MM.1S (cell line): ENCODE results near the gene SHD.
"Not testable (repeated sequence)": the region's sequence is repeated elsewhere in the genome, so short reads cannot be mapped to it uniquely, and the experiment has no call there.

Experiments used
- DNase-seq: peaks from one replicate; pipeline ENCODE4 v3.0.0-alpha.2; 2015
- H2AFZ ChIP-seq: fragments of 300-600 bp; sonication (generic); 2 replicates; pipeline ENCODE4 v1.6.0; 2016; ENCODE audit warnings: antibody characterized with exemption, low read length
- H3F3A ChIP-seq: fragments of 300-600 bp; sonication (generic); 2 replicates; pipeline ENCODE4 v1.6.1; 2016; ENCODE audit warnings: mild to moderate bottlenecking, antibody characterized with exemption, low read length, moderate library complexity, mixed read lengths; ENCODE audit not compliant: insufficient read depth
- H3K27ac ChIP-seq: fragments of 300-600 bp; sonication (generic); 2 replicates; pipeline ENCODE4 v1.5.1; 2016; ENCODE audit warnings: mild to moderate bottlenecking, low read length
- H3K27me3 ChIP-seq: fragments of 300-600 bp; sonication (generic); replicated peaks from 2 replicates; pipeline ENCODE4 v1.6.0; 2016; ENCODE audit warnings: low read length; ENCODE audit not compliant: insufficient read depth
- H3K36me3 ChIP-seq: fragments of 300-600 bp; sonication (generic); replicated peaks from 2 replicates; pipeline ENCODE4 v1.6.1; 2016; ENCODE audit warnings: mild to moderate bottlenecking, low read length, mixed read lengths; ENCODE audit not compliant: insufficient read depth
- H3K4me1 ChIP-seq: fragments of 300-600 bp; sonication (generic); 2 replicates; pipeline ENCODE4 v1.6.1; 2016; ENCODE audit warnings: low read length, mixed read lengths
- H3K4me2 ChIP-seq: fragments of 300-600 bp; sonication (generic); 2 replicates; pipeline ENCODE4 v1.6.0; 2016; ENCODE audit warnings: low read depth, low read length
- H3K4me3 ChIP-seq: fragments of 300-600 bp; sonication (generic); 2 replicates; pipeline ENCODE4 v1.5.1; 2016; ENCODE audit warnings: low read length, mixed read lengths
- H3K79me2 ChIP-seq: fragments of 300-600 bp; sonication (generic); 2 replicates; pipeline ENCODE4 v1.6.1; 2016; ENCODE audit warnings: mixed run types, low read length, mixed read lengths
- H3K9ac ChIP-seq: fragments of 300-600 bp; sonication (generic); 2 replicates; pipeline ENCODE4 v1.6.1; 2016; ENCODE audit warnings: low read length, mixed read lengths
- H3K9me2 ChIP-seq: fragments of 300-600 bp; sonication (generic); replicated peaks from 2 replicates; pipeline ENCODE4 v1.6.1; 2016; ENCODE audit warnings: mild to moderate bottlenecking, low read length, mixed read lengths; ENCODE audit not compliant: insufficient read depth
- H3K9me3 ChIP-seq: fragments of 300-600 bp; sonication (generic); replicated peaks from 2 replicates; pipeline ENCODE4 v1.6.1; 2016; ENCODE audit warnings: mild to moderate bottlenecking, low read length, mixed read lengths; ENCODE audit not compliant: insufficient read depth
- H4K20me1 ChIP-seq: fragments of 300-600 bp; sonication (generic); 2 replicates; pipeline ENCODE4 v1.6.1; 2016; ENCODE audit warnings: mild to moderate bottlenecking, low read length, moderate library complexity, mixed read lengths; ENCODE audit not compliant: insufficient read depth
- CTCF ChIP-seq: fragments of 300-600 bp; sonication (generic); IDR thresholded peaks from 2 replicates; pipeline ENCODE4 v1.5.1; 2016; ENCODE audit warnings: antibody characterized with exemption, low read length, mixed read lengths
- EZH2 ChIP-seq: fragments of 300-600 bp; sonication (generic); optimal IDR thresholded peaks from 2 replicates; pipeline ENCODE3; 2017; ENCODE audit warnings: low read depth, mild to moderate bottlenecking, antibody characterized with exemption, low read length, mixed read lengths
- EZH2phosphoT487 ChIP-seq: fragments of 300-600 bp; sonication (generic); IDR thresholded peaks from 2 replicates; pipeline ENCODE4 v1.6.1; 2018; ENCODE audit warnings: antibody characterized with exemption, low read length

SHD gene

GRCh38 chr19:4284176-4284958 lies 5.3 kb downstream of the SHD start:
- peak; percentile 33 for DNase-seq
- peak overlapping the region; percentile 0; the same call in 1 of the 2 replicates for H3K4me2 ChIP-seq
- no peaks in the 10 kb centered on the region for H4K20me1 ChIP-seq
- H3K27ac ChIP-seq, result no peak overlapping the region
- no peaks in the 10 kb centered on the region for H3K9me2 ChIP-seq
- H3F3A ChIP-seq, result no peaks in the 10 kb centered on the region
- no peaks in the 10 kb centered on the region for H3K9me3 ChIP-seq
- H3K36me3 ChIP-seq, result no peaks in the 10 kb centered on the region
- H2AFZ ChIP-seq, result no peak overlapping the region
- peaks cover 92% of the 10 kb centered on the region for H3K27me3 ChIP-seq
- no peaks in the 10 kb centered on the region for H3K4me1 ChIP-seq
- no peak for TF ChIP-seq EZH2
- TF ChIP-seq EZH2phosphoT487, result no peak
- TF ChIP-seq CTCF, result no peak
- H3K79me2 ChIP-seq, result no peaks in the 10 kb centered on the region
- H3K9ac ChIP-seq, result no peak overlapping the region
- no peak overlapping the region for H3K4me3 ChIP-seq

GRCh38 chr19:4284974-4285373 lies 5.9 kb downstream of the SHD start:
- H3K36me3 ChIP-seq, result no peaks in the 10 kb centered on the region
- no peak overlapping the region for H3K9ac ChIP-seq
- H3K27ac ChIP-seq, result no peak overlapping the region
- H3K79me2 ChIP-seq, result no peaks in the 10 kb centered on the region
- H3K4me1 ChIP-seq, result no peaks in the 10 kb centered on the region
- H3K4me2 ChIP-seq, result no peak overlapping the region; the same call in 1 of the 2 replicates
- H3K4me3 ChIP-seq, result no peak overlapping the region
- no peaks in the 10 kb centered on the region for H3K9me3 ChIP-seq
- no peaks in the 10 kb centered on the region for H3K9me2 ChIP-seq
- DNase-seq, result no peak
- peaks cover 86% of the 10 kb centered on the region for H3K27me3 ChIP-seq
- no peak overlapping the region for H2AFZ ChIP-seq
- TF ChIP-seq CTCF, result no peak
- no peak for TF ChIP-seq EZH2phosphoT487
- no peaks in the 10 kb centered on the region for H3F3A ChIP-seq
- H4K20me1 ChIP-seq, result no peaks in the 10 kb centered on the region

- not testable (repeated sequence) for H3K9me2 ChIP-seq, H3K4me1 ChIP-seq, H3K9me3 ChIP-seq, H2AFZ ChIP-seq, H3K27ac ChIP-seq, H4K20me1 ChIP-seq, H3K4me2 ChIP-seq, H3K9ac ChIP-seq, H3K79me2 ChIP-seq, H3F3A ChIP-seq, DNase-seq, H3K4me3 ChIP-seq, H3K36me3 ChIP-seq
- H3K27me3 ChIP-seq, result peaks cover 86% of the 10 kb centered on the region
These were observed 7.1 kb downstream of the SHD start for GRCh38 chr19:4286141-4286540.

GRCh38 chr19:4288091-4288777 lies 9.2 kb downstream of the SHD start:
- H3K4me1 ChIP-seq, result no peaks in the 10 kb centered on the region
- peaks cover 85% of the 10 kb centered on the region for H3K27me3 ChIP-seq
- H3K4me2 ChIP-seq, result no peak overlapping the region
- H3K9ac ChIP-seq, result no peak overlapping the region
- TF ChIP-seq EZH2phosphoT487 (no peak), CTCF (no peak), EZH2 (no peak)
- no peaks in the 10 kb centered on the region for H3F3A ChIP-seq
- no peak overlapping the region for H3K4me3 ChIP-seq
- H3K9me2 ChIP-seq, result no peaks in the 10 kb centered on the region
- no peaks in the 10 kb centered on the region for H3K9me3 ChIP-seq
- no peaks in the 10 kb centered on the region for H3K36me3 ChIP-seq
- DNase-seq, result no peak
- H3K79me2 ChIP-seq, result no peaks in the 10 kb centered on the region
- no peaks in the 10 kb centered on the region for H4K20me1 ChIP-seq
- no peak overlapping the region for H2AFZ ChIP-seq
- no peak overlapping the region for H3K27ac ChIP-seq
